ENCODE data around the gene P4HA3.
"Not testable (repeated sequence)": the region's sequence is repeated elsewhere in the genome, so short reads cannot be mapped to it uniquely, and the experiment has no call there.

Gene P4HA3

GRCh38 chr11:74311352-74311926, at the start of gene P4HA3:
P4HA3 (minus strand) TSS chr11:74311640; CDS start chr11:74311611, 29 bp downstream.
- peak; percentile 27 for DNase-seq

GRCh38 chr11:74357449-74357848, 46.0 kb upstream of the P4HA3 start:
- DNase-seq = no peak

- DNase-seq = no peak
Measured at GRCh38 chr11:74355626-74356025, 44.2 kb upstream of the P4HA3 start.

- no peak for DNase-seq
Measured at GRCh38 chr11:74354036-74354435, 42.6 kb upstream of the P4HA3 start.

- DNase-seq = no peak
Measured at GRCh38 chr11:74347381-74347780, 35.9 kb upstream of the P4HA3 start.

- no peak for DNase-seq
Measured at GRCh38 chr11:74345420-74345819, 34.0 kb upstream of the P4HA3 start.

GRCh38 chr11:74341921-74342320, 30.5 kb upstream of the P4HA3 start:
- DNase-seq = no peak

- DNase-seq = no peak
Measured at GRCh38 chr11:74339619-74340018, 28.2 kb upstream of the P4HA3 start.

- DNase-seq = no peak
Measured at GRCh38 chr11:74338963-74339362, 27.5 kb upstream of the P4HA3 start.

- DNase-seq = no peak
Measured at GRCh38 chr11:74333193-74333592, 21.8 kb upstream of the P4HA3 start.

GRCh38 chr11:74332291-74332690, 20.9 kb upstream of the P4HA3 start:
- DNase-seq = no peak

GRCh38 chr11:74331000-74331399, 19.6 kb upstream of the P4HA3 start:
- DNase-seq = not testable (repeated sequence)

GRCh38 chr11:74330075-74330858, 18.8 kb upstream of the P4HA3 start:
- DNase-seq = no peak

- no peak for DNase-seq
Measured at GRCh38 chr11:74327076-74327475, 15.6 kb upstream of the P4HA3 start.

- DNase-seq = no peak
Measured at GRCh38 chr11:74326665-74327064, 15.2 kb upstream of the P4HA3 start.

GRCh38 chr11:74325649-74326645, 14.5 kb upstream of the P4HA3 start:
- DNase-seq = no peak

GRCh38 chr11:74322667-74323066, 11.2 kb upstream of the P4HA3 start:
- no peak for DNase-seq

- peak; percentile 27 for DNase-seq
Measured at GRCh38 chr11:74321487-74322188, 10.2 kb upstream of the P4HA3 start.

- no peak for DNase-seq
Measured at GRCh38 chr11:74320538-74320937, 9.1 kb upstream of the P4HA3 start.

- no peak for DNase-seq
Measured at GRCh38 chr11:74319139-74319816, 7.8 kb upstream of the P4HA3 start.

- DNase-seq = no peak
Measured at GRCh38 chr11:74318241-74318932, 6.9 kb upstream of the P4HA3 start.

All from NCI-H748 treated with DMSO at 0.1 percent for 48 hours (cell line).